NCI-H1930 (cell line): ENCODE data around the gene ANK2.
"Not testable (repeated sequence)": the region's sequence is repeated elsewhere in the genome, so short reads cannot be mapped to it uniquely, and the experiment has no call there.

Source experiments
- DNase-seq, 2 experiments: peaks; one replicate each; lab custom pipeline; 2025; lab: John Stamatoyannopoulos, UW

The ANK2 gene

GRCh38 chr4:113209652-113210320 lies 160.3 kb downstream of the ANK2 start:
- DNase-seq = no peak

GRCh38 chr4:113212613-113213012 lies 163.2 kb downstream of the ANK2 start:
- DNase-seq = peak; percentile 61 to 83

GRCh38 chr4:113221990-113222389 lies 172.5 kb downstream of the ANK2 start:
- no peak for DNase-seq

- DNase-seq = no peak
Observed at GRCh38 chr4:113222471-113222870, 173.0 kb downstream of the ANK2 start.

- DNase-seq = no peak
Observed at GRCh38 chr4:113223001-113223400, 173.5 kb downstream of the ANK2 start.

GRCh38 chr4:113232194-113232593 lies 182.7 kb downstream of the ANK2 start:
- DNase-seq = no peak

- no peak for DNase-seq
Observed at GRCh38 chr4:113236916-113237315, 187.5 kb downstream of the ANK2 start.

GRCh38 chr4:113243312-113243711 lies 193.9 kb downstream of the ANK2 start:
- DNase-seq = no peak

- not testable (repeated sequence) for DNase-seq
Observed at GRCh38 chr4:113244747-113245146, 195.3 kb downstream of the ANK2 start.

GRCh38 chr4:113248320-113248719 lies 198.9 kb downstream of the ANK2 start:
- no peak for DNase-seq

- no peak for DNase-seq
Observed at GRCh38 chr4:113255628-113256027, 206.2 kb downstream of the ANK2 start.

- no peak for DNase-seq
Observed at GRCh38 chr4:113256946-113257345, 207.5 kb downstream of the ANK2 start.

GRCh38 chr4:113260688-113261087 lies 211.2 kb downstream of the ANK2 start:
- no peak for DNase-seq

GRCh38 chr4:113263274-113263673 lies 213.8 kb downstream of the ANK2 start:
- DNase-seq = no peak

GRCh38 chr4:113270520-113271319 lies 221.3 kb downstream of the ANK2 start:
- DNase-seq = no peak

- no peak for DNase-seq
Observed at GRCh38 chr4:113272523-113272922, 223.1 kb downstream of the ANK2 start.

GRCh38 chr4:113273721-113274220 lies 224.3 kb downstream of the ANK2 start:
- no peak for DNase-seq

GRCh38 chr4:113276464-113277170 lies 227.2 kb downstream of the ANK2 start:
- no peak for DNase-seq

- DNase-seq = peak; percentile 16 to 35
Observed at GRCh38 chr4:113278324-113278934, 229.0 kb downstream of the ANK2 start.

GRCh38 chr4:113285501-113285900 lies 236.0 kb downstream of the ANK2 start:
- DNase-seq = no peak

- no peak for DNase-seq
Observed at GRCh38 chr4:113288257-113288656, 238.8 kb downstream of the ANK2 start.

GRCh38 chr4:113288696-113289095 lies 239.2 kb downstream of the ANK2 start:
- no peak for DNase-seq
